ENCODE data around the gene MRPL22.

- TF ChIP-seq CTCF (conservative IDR thresholded peaks at IDR 0.05; ENCODE audit: low read depth, low read length): no peak
- TF ChIP-seq POLR2A (IDR thresholded peaks at IDR 0.05; ENCODE audit: low read depth, low read length): no peak
- TF ChIP-seq RAD21 (IDR thresholded peaks at IDR 0.05; ENCODE audit: low read length): no peak
- TF ChIP-seq CHD1 (IDR thresholded peaks at IDR 0.05; ENCODE audit: low read depth, low read length): no peak
- TF ChIP-seq USF2 (IDR thresholded peaks at IDR 0.05; ENCODE audit: low read depth, low read length): no peak; the same call in 1 of the 2 replicates
- TF ChIP-seq MXI1 (IDR thresholded peaks at IDR 0.05; ENCODE audit: borderline replicate concordance, low read depth, low read length): 0 out of 2 replicates have a peak, but pooled peaks have one; percentile 44
- TF ChIP-seq ELK1 (IDR thresholded peaks at IDR 0.05; ENCODE audit: borderline replicate concordance, low read depth, low read length): no peak
- TF ChIP-seq RFX5 (IDR thresholded peaks at IDR 0.05; ENCODE audit: low read depth, low read length): no peak
Measured at GRCh38 chr5:154923441-154924430, 17.1 kb upstream of the MRPL22 start.
